WTC11 (cell line): ENCODE data around the gene TRPM7.

ENCODE experiments used
- CREB1 ChIP-seq: sonication (generic); formaldehyde crosslinking; IDR thresholded peaks from 2 replicates; pipeline ENCODE4 v1.8.0; 2023; ENCODE audit warnings: mild to moderate bottlenecking, missing genetic modification reagents
- CTCF ChIP-seq: fragments of 200-600 bp; IDR thresholded peaks from 2 replicates; pipeline ENCODE4 v1.8.0; 2022; ENCODE audit warnings: antibody characterized with exemption
- MLX ChIP-seq: sonication (generic); formaldehyde crosslinking; IDR thresholded peaks from 2 replicates; pipeline ENCODE4 v1.8.1; 2023; ENCODE audit warnings: mild to moderate bottlenecking, missing genetic modification reagents, moderate library complexity
- MXD4 ChIP-seq: fragments of 250-450 bp; sonication (Bioruptor Pico); IDR thresholded peaks from 2 replicates; pipeline ENCODE4 v1.8.0; 2021; ENCODE audit warnings: mild to moderate bottlenecking, moderate library complexity, borderline replicate concordance
- NFYB ChIP-seq: sonication (generic); formaldehyde crosslinking; conservative IDR thresholded peaks from 2 replicates; pipeline ENCODE4 v1.8.0; 2022; ENCODE audit warnings: low read depth, missing genetic modification reagents
- STAT6 ChIP-seq: sonication (generic); formaldehyde crosslinking; conservative IDR thresholded peaks from 2 replicates; pipeline ENCODE4 v1.8.1; 2023; ENCODE audit warnings: mild to moderate bottlenecking, low read depth, missing genetic modification reagents, moderate library complexity
- ZNF423 ChIP-seq: fragments of 250-450 bp; sonication (Bioruptor Pico); IDR thresholded peaks from 2 replicates; pipeline ENCODE4 v2.1.2; 2022; ENCODE audit warnings: mild to moderate bottlenecking, moderate library complexity

- no peak for TF ChIP-seq CTCF
- TF ChIP-seq NFYB = no peak
- TF ChIP-seq ZNF423 (CRISPR knock-in tag) = no peak
- no peak for TF ChIP-seq CREB1 (CRISPR knock-in tag)
- TF ChIP-seq STAT6 = no peak
- TF ChIP-seq MXD4 (CRISPR knock-in tag) = no peak
- no peak for TF ChIP-seq MLX (CRISPR knock-in tag)
These were observed 16.5 kb downstream of the TRPM7 start for GRCh38 chr15:50670115-50670514.
